Neural crest cell (in vitro differentiated cells): Measurements from ENCODE around the gene EXO1. TPM values are rescaled to one million over a fixed set of nuclear protein-coding genes. Genes with fewer than 3 reads are reported as not detected.
"Not testable (repeated sequence)": the region's sequence is repeated elsewhere in the genome, so short reads cannot be mapped to it uniquely, and the experiment has no call there.

Experiments
- DNase-seq: peaks from one replicate; pipeline ENCODE4 v3.0.0; 2021; ENCODE audit warnings: low read depth, mixed read lengths, low spot score
- H3K27ac Mint-ChIP-seq: one replicate; pipeline ENCODE4 v1.8.0; 2021; ENCODE audit warnings: mild to moderate bottlenecking, mixed read lengths; ENCODE audit not compliant: unreplicated experiment
- H3K27me3 Mint-ChIP-seq: 2 replicates; pipeline ENCODE4 v1.8.0; 2021; ENCODE audit warnings: low read depth, mild to moderate bottlenecking, mixed read lengths
- H3K36me3 Mint-ChIP-seq: 2 replicates; pipeline ENCODE4 v1.8.0; 2021; ENCODE audit warnings: low read depth, mild to moderate bottlenecking, mixed read lengths
- H3K4me1 Mint-ChIP-seq: 2 replicates; pipeline ENCODE4 v1.8.0; 2021; ENCODE audit warnings: mixed read lengths
- H3K4me3 Mint-ChIP-seq: one replicate; pipeline ENCODE4 v1.8.0; 2021; ENCODE audit warnings: mild to moderate bottlenecking, mixed read lengths
- H3K9me3 Mint-ChIP-seq: 2 replicates; pipeline ENCODE4 v1.8.0; 2021; ENCODE audit warnings: mixed read lengths
- CTCF ChIP-seq: fragments of 200-600 bp; sonication (generic); conservative IDR thresholded peaks from 2 replicates; pipeline ENCODE4 v1.5.0; 2021; ENCODE audit warnings: antibody characterized with exemption, mild to moderate bottlenecking
- total RNA-seq: library from RNA; stranded (reverse); gene quantifications from 2 replicates; pipeline ENCODE4 v1.2.1, GENCODE V29; 2021

Gene EXO1
- total RNA-seq, 1 donor from 2014 or later = 49.2 TPM

GRCh38 chr1:241847540-241847795 lies 536 bp upstream of the EXO1 start:
- TF ChIP-seq CTCF = no peak
- H3K27me3 Mint-ChIP-seq = peaks cover 13% of the 10 kb centered on the region
- peak overlapping the region; percentile 97 for H3K4me3 Mint-ChIP-seq
- H3K27ac Mint-ChIP-seq = peak overlapping the region; percentile 99
- no peak for DNase-seq
- no peaks in the 10 kb centered on the region for H3K9me3 Mint-ChIP-seq
- no peaks in the 10 kb centered on the region for H3K36me3 Mint-ChIP-seq
- H3K4me1 Mint-ChIP-seq = peaks cover 27% of the 10 kb centered on the region

DNA sequence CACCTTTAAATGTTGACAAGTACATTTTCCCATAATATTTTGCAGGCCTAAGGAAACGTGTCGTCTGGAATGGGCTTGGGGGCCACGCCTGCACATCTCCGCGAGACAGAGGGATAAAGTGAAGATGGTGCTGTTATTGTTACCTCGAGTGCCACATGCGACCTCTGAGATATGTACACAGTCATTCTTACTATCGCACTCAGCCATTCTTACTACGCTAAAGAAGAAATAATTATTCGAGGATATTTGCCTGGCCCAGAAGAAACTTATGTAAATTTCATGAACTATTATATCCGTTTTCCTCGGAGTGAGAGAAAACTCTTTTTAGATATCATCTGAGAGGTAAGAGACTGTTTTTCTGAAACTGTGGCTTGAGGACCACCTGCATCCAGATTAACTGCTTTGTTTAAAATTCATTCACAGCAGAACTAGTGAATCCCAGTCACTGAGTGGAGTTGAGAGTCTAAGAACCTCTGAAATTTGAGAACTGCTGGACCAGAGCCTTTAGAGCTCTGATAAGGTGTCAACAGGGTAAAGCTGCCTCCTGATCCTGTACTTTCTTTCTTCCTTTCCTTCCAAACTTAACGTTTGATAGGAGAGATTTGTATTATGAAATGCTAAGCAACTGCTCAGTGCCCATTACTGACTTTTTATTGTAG lies 811 bp downstream of the EXO1 start:
- Mint-ChIP-seq H3K9me3 (no peaks in the 10 kb centered on the region), H3K27me3 (peaks cover 4% of the 10 kb centered on the region), H3K36me3 (peaks cover 7% of the 10 kb centered on the region), H3K4me1 (peaks cover 27% of the 10 kb centered on the region), H3K4me3 (peak overlapping the region; percentile 97), H3K27ac (peak overlapping the region; percentile 99)
- no peak for TF ChIP-seq CTCF
- DNase-seq = no peak

GRCh38 chr1:241849345-241849695 lies 1.3 kb downstream of the EXO1 start:
- Mint-ChIP-seq H3K4me3 (peak overlapping the region; percentile 97), H3K27me3 (no peaks in the 10 kb centered on the region), H3K36me3 (peaks cover 10% of the 10 kb centered on the region), H3K27ac (no peak overlapping the region), H3K4me1 (peaks cover 27% of the 10 kb centered on the region), H3K9me3 (no peaks in the 10 kb centered on the region)
- no peak for DNase-seq
- no peak for TF ChIP-seq CTCF

DNA sequence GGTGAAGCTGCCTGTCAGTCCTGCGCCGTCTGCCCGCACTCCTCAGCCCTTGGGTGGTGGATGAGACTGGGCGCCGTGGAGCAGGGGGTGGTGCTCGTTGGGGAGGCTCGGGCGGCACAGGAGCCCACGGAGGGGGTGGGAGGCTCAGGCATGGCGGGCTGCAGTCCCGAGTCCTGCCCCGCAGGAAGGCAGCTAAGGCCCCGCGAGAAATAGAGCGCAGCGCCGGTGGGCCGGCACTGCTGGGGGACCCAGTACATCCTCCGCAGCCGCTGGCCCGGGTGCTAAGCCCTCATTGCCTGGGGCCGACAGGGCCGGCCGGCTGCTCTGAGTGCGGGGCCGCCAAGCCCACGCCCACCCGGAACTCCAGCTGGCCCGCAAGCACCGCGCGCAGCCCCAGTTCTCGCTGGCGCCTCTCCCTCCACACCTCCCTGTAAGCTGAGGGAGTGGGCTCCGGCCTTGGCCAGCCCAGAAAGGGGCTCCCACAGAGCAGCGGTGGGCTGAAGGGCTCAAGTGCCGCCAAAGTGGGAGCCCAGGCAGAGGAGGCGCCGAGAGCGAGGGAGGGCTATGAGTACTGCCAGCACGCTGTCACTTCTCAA lies 7.6 kb downstream of the EXO1 start:
- H3K4me1 Mint-ChIP-seq, H3K27me3 Mint-ChIP-seq, DNase-seq, H3K27ac Mint-ChIP-seq, H3K4me3 Mint-ChIP-seq, H3K9me3 Mint-ChIP-seq: not testable (repeated sequence)
- peaks cover 17% of the 10 kb centered on the region for H3K36me3 Mint-ChIP-seq

GRCh38 chr1:241857131-241857530 lies 9.1 kb downstream of the EXO1 start:
- H3K4me3 Mint-ChIP-seq = no peak overlapping the region
- H3K27ac Mint-ChIP-seq = no peak overlapping the region
- TF ChIP-seq CTCF = no peak
- H3K36me3 Mint-ChIP-seq = peaks cover 18% of the 10 kb centered on the region
- no peaks in the 10 kb centered on the region for H3K4me1 Mint-ChIP-seq
- no peak for DNase-seq
- H3K9me3 Mint-ChIP-seq = no peaks in the 10 kb centered on the region
- no peaks in the 10 kb centered on the region for H3K27me3 Mint-ChIP-seq

GRCh38 chr1:241860922-241861321 lies 12.9 kb downstream of the EXO1 start:
- no peak for DNase-seq
- no peak for TF ChIP-seq CTCF
- H3K4me1 Mint-ChIP-seq = no peaks in the 10 kb centered on the region
- H3K27me3 Mint-ChIP-seq = no peaks in the 10 kb centered on the region
- peaks cover 8% of the 10 kb centered on the region for H3K36me3 Mint-ChIP-seq
- H3K4me3 Mint-ChIP-seq = no peak overlapping the region
- H3K9me3 Mint-ChIP-seq = no peaks in the 10 kb centered on the region
- H3K27ac Mint-ChIP-seq = no peak overlapping the region
